Measurements from ENCODE around the gene CCDC85C. TPM values are rescaled to one million over a fixed set of nuclear protein-coding genes. Genes with fewer than 3 reads are reported as not detected.

Gene CCDC85C
- total and polyA plus RNA-seq, 2 of the 4 experiments (the other 2 are of a cell fraction): 16.0 to 19.0 TPM

- no peak overlapping the region for H3K14ac ChIP-seq (replicated peaks; ENCODE audit: low read depth, low read length)
- H4K20me1 ChIP-seq (ENCODE audit: insufficient read depth, low read length): peaks cover 70% of the 10 kb centered on the region
- POLR2A ChIA-PET (ENCODE audit: unreplicated experiment): no interaction called here
- dilution Hi-C loops (cut with HindIII; ENCODE audit: low sequenced_read_pairs, unreplicated experiment): no loop called here
- peak overlapping the region; percentile 19 for H2AK9ac ChIP-seq (replicated peaks; ENCODE audit: low read depth, low read length, poor library complexity)
- H3K23ac ChIP-seq (ENCODE audit: low read depth, low read length): no peak overlapping the region
- intact Hi-C loops (cut with micrococcal nuclease): loop anchor here (1.0 kb wide), 1 partner anchor 42 kb away; no protein-coding TSS in a partner anchor
- BruUV-seq (replicated peaks): no TSS peak
- in situ Hi-C loops (cut with MboI; ENCODE audit: low sequenced_read_pairs): no loop called here
- DNase-seq (no peak), ATAC-seq (ENCODE audit: low read depth) (no peak)
- H2AK5ac ChIP-seq (ENCODE audit: low read depth, low read length): peak overlapping the region; percentile 54; the same call in 1 of the 2 replicates
- H3K9me1 ChIP-seq (ENCODE audit: insufficient read depth, low read length): peaks cover 22% of the 10 kb centered on the region
- H2BK120ac ChIP-seq (ENCODE audit: low read depth, low read length): no peak overlapping the region
- H3K27ac ChIP-seq (ENCODE audit: insufficient read depth, low read length): no peak overlapping the region
- WGBS, 2 experiments (ENCODE audit: extremely low coverage in 2 of 2, insufficient read length in 1 of 2): 95% methylated on average over 2 of the region's 6 CpGs; no CpG with 5 or more reads in 1 of the 2 experiments
- H3K18ac ChIP-seq (ENCODE audit: low read depth, low read length): no peak overlapping the region
- no peak overlapping the region for H4K8ac ChIP-seq (ENCODE audit: low read depth in 2 of 2, low read length in 2 of 2)
- no peak overlapping the region for H2BK15ac ChIP-seq (ENCODE audit: low read depth, low read length)
- H3K4me2 ChIP-seq (ENCODE audit: low read depth, low read length): no peak overlapping the region
- no peak overlapping the region for H3K4me3 ChIP-seq (ENCODE audit: insufficient read depth, low read depth, low read length)
- no peak overlapping the region for H2BK5ac ChIP-seq (ENCODE audit: low read depth, low read length, poor library complexity, severe bottlenecking)
- no peak overlapping the region for H4K91ac ChIP-seq (ENCODE audit: insufficient read depth, low read depth, low read length)
- peaks cover 33 to 94% of the 10 kb centered on the region in 2 experiments for H3K79me1 ChIP-seq (ENCODE audit: low read depth in 1 of 2, low read length in 2 of 2)
- H3K27me3 ChIP-seq (ENCODE audit: control insufficient read depth, insufficient read depth, low read length): no peaks in the 10 kb centered on the region
- H3K36me3 ChIP-seq (ENCODE audit: control insufficient read depth, insufficient read depth, low read length): no peaks in the 10 kb centered on the region
- H3K9me3 ChIP-seq (ENCODE audit: control insufficient read depth, insufficient read depth, low read length): no peaks in the 10 kb centered on the region
- H3K9ac ChIP-seq (ENCODE audit: low read depth, low read length): no peak overlapping the region
- H3K56ac ChIP-seq (ENCODE audit: extremely low read depth, insufficient read depth, low read length): no peak overlapping the region
- no peak overlapping the region for H4K5ac ChIP-seq (ENCODE audit: low read depth, low read length)
- no peak overlapping the region for H2AFZ ChIP-seq (replicated peaks; ENCODE audit: low read length, poor library complexity)
- H3K4ac ChIP-seq (ENCODE audit: low read depth, low read length): no peak overlapping the region; the same call in 1 of the 2 replicates
- H2BK20ac ChIP-seq (ENCODE audit: low read depth, low read length): no peak overlapping the region
- CTCF ChIA-PET: no interaction called here
- TF ChIP-seq BHLHE40 (IDR thresholded peaks at IDR 0.05; ENCODE audit: low read depth, low read length) (no peak), RCOR1 (IDR thresholded peaks at IDR 0.05; ENCODE audit: insufficient replicate concordance, low read length) (no peak), MAFK (IDR thresholded peaks at IDR 0.05; ENCODE audit: low read depth, low read length) (no peak), CTCF (conservative IDR thresholded peaks at IDR 0.05; ENCODE audit: low read depth, low read length) (no peak), NFE2L2 (IDR thresholded peaks at IDR 0.05; ENCODE audit: low read depth, low read length) (no peak), MAZ (IDR thresholded peaks at IDR 0.05; ENCODE audit: borderline replicate concordance, low read depth, low read length) (no peak), SMC3 (IDR thresholded peaks at IDR 0.05; ENCODE audit: low read depth, low read length) (no peak), FOS (IDR thresholded peaks at IDR 0.05; ENCODE audit: low read depth, low read length) (no peak), ELK1 (IDR thresholded peaks at IDR 0.05; ENCODE audit: borderline replicate concordance, low read depth, low read length) (no peak), RAD21 (IDR thresholded peaks at IDR 0.05; ENCODE audit: low read length) (no peak)
- H3K4me1 ChIP-seq (ENCODE audit: control insufficient read depth, insufficient read depth, low read length): peaks cover 40% of the 10 kb centered on the region
These were observed 40.3 kb downstream of the CCDC85C start for GRCh38 chr14:99563749-99564129.
